Sigmoid colon (tissue), 4 donors: ENCODE measurements around the gene FBXL19.

ENCODE experiments used
- POLR2AphosphoS5 ChIP-seq, 4 donors: sonication (generic); formaldehyde crosslinking; IDR thresholded peaks; one replicate each; pipeline ENCODE4 v1.6.1; 2017; ENCODE audit warnings: antibody characterized with exemption in 4 of 4
- TF ChIP-seq, protein P1 (sequence below), 4 experiments: fragments of 450-650 bp in 3 of 4; fragments of 200-600 bp in 1 of 4; IDR thresholded peaks; one replicate each; pipeline ENCODE4 v1.5.1; 2016 to 2019; ENCODE audit warnings: antibody characterized with exemption in 4 of 4, mild to moderate bottlenecking in 3 of 4, moderate library complexity in 2 of 4

DNA sequence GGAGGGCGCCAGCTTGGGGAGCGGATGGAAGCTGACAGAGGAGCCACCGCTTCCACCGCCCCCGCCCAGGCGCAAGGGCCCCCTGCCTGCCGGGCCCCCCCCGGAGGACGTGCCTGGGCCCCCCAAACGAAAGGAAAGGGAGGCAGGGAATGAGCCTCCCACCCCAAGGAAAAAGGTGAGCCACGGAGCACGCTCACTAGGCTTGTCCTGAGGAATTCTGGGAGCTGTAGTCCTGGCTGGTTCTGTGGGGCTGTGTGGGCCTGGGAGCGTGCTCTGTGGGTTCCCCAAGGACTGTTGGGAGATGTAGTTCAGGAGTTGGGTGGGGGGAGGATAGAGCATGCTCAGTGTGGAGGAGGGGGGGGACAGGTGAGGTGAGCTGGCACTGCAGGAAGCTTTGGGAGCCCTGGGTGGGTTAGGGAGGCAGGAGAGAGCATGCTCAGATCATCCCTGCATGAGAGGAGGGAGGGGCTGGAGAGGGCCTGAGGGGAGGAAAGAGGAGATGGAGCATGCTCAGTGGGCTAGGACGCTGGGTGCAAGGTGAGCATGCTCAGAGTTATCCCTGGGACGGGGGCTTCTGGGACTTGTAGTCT, 4.5 kb downstream of the FBXL19 start:
- TF ChIP-seq, protein P1, sequence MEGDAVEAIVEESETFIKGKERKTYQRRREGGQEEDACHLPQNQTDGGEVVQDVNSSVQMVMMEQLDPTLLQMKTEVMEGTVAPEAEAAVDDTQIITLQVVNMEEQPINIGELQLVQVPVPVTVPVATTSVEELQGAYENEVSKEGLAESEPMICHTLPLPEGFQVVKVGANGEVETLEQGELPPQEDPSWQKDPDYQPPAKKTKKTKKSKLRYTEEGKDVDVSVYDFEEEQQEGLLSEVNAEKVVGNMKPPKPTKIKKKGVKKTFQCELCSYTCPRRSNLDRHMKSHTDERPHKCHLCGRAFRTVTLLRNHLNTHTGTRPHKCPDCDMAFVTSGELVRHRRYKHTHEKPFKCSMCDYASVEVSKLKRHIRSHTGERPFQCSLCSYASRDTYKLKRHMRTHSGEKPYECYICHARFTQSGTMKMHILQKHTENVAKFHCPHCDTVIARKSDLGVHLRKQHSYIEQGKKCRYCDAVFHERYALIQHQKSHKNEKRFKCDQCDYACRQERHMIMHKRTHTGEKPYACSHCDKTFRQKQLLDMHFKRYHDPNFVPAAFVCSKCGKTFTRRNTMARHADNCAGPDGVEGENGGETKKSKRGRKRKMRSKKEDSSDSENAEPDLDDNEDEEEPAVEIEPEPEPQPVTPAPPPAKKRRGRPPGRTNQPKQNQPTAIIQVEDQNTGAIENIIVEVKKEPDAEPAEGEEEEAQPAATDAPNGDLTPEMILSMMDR (IDR thresholded peaks at IDR 0.05) = no peak
- no peak for TF ChIP-seq POLR2AphosphoS5 (IDR thresholded peaks at IDR 0.05)
